HG02610 (cell line): ENCODE data around the gene AXIN1.

Experiments
- ATAC-seq: cut with Tn5 transposase; IDR thresholded peaks from one replicate; pipeline ENCODE4 v1.9.1; 2021; ENCODE audit warnings: mild to moderate bottlenecking, moderate library complexity; ENCODE audit not compliant: unreplicated experiment

AXIN1 gene

DNA sequence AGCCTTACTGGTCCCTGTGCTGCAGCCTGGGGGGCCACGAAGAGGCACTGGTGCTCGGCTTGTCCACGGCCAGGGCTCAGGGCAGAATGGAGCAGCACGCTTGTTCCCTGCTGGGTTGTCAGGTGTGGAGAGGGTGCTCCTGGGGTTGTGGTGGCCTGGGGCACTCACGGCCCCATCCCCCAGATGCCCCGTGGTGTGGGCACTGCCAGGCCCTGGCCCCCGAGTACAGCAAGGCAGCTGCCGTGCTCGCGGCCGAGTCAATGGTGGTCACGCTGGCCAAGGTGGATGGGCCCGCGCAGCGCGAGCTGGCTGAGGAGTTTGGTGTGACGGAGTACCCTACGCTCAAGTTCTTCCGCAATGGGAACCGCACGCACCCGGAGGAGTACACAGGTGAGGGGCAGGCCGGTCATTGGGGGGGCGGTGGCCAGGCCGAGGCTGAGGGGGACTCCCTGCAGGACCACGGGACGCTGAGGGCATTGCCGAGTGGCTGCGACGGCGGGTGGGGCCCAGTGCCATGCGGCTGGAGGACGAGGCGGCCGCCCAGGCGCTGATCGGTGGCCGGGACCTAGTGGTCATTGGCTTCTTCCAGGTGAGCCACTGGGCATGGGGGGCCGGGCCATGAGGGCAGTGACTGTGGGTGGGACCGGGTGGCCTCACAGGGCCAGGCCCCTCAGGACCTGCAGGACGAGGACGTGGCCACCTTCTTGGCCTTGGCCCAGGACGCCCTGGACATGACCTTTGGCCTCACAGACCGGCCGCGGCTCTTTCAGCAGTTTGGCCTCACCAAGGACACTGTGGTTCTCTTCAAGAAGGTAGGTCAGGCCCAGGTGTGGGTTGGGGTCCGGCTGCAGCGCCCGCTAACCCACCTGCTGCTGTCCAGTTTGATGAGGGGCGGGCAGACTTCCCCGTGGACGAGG is 68.1 kb downstream of the AXIN1 start:
- no peak for ATAC-seq

GRCh38 chr16:283033-283805 is 69.3 kb downstream of the AXIN1 start, which contains the start of gene PDIA2:
TSS of gene PDIA2 (plus strand) at chr16:283164. CDS start at chr16:283170, 6 bp downstream.
- ATAC-seq, result no peak

DNA sequence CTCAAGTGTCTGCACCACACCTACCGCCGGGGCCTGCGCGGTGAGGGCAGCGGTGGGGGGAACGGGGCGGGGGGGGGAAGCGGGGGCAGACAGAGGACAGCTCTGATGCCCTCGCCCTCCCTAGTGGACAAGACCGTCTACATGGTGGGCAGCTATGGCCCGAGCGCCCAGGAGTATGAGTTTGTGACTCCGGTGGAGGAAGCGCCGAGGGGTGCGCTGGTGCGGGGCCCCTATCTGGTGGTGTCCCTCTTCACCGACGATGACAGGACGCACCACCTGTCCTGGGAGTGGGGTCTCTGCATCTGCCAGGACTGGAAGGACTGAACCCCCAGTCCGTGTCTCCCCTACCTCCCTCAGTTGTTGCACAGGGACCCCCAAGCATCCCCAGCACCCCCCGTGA is 70.0 kb downstream of the AXIN1 start:
- ATAC-seq, result no peak

GRCh38 chr16:281660-282255 is 70.8 kb downstream of the AXIN1 start:
- ATAC-seq, result no peak

GRCh38 chr16:280991-281659 is 71.4 kb downstream of the AXIN1 start:
- ATAC-seq, result no peak

GRCh38 chr16:280552-280951 is 72.0 kb downstream of the AXIN1 start, which contains the start of gene ARHGDIG:
TSS of gene ARHGDIG (plus strand) at chr16:280591. CDS start at chr16:280681, 90 bp downstream.
- ATAC-seq, result no peak

- ATAC-seq, result no peak
Measured at GRCh38 chr16:280005-280460, 72.5 kb downstream of the AXIN1 start.

GRCh38 chr16:279531-279930 is 73.0 kb downstream of the AXIN1 start:
- ATAC-seq, result no peak

DNA sequence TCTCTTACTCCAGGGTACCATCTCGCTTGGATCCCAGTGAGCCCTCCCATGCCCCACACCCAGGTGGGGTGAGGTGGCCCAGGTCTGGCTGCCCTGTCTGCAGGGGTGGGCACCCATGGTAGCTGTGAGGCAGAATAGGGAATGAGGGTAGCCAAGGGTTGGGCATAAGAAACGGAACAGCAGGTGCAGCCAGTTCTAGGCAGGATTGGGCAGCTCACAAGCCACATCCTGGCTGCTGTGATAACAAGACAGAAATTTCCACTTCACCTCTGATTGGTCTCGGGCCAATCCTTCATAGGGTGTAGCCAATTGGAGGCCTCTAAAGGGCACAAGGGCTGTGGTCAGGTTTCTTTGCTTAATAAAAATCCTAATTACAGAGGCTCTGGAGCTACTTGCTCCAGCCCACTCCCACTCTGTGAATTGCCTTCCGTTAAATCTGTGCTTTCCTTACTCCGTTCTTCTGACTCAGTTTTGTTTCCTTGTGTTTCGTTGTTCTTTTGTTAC is 73.6 kb downstream of the AXIN1 start:
- ATAC-seq, result no peak

GRCh38 chr16:276426-277077 is 76.0 kb downstream of the AXIN1 start:
- no peak for ATAC-seq

DNA sequence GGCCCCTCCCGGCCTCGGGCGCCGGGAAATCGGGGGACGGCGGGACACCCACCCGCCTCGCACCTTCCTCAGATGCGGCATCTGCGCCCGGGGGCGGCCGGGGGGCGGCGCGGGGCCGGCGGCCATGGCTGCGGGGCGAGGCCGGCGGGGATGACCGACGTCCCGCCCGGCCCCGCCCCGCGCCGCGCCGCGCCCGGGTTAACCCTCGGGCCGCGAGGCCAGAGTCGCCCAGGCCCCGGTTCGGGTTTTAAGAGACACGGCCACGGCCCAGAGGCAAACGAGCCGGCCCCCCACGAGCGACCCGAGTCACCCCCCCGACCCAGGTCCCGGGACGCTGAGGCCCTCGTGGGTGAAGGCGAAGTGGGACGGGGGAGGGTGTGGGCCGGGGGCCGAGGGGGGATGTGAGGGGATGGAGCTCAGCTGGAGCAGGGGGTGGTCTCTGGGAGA is 76.7 kb downstream of the AXIN1 start, which contains the start of gene RGS11:
Gene RGS11, minus strand, starts transcription at position 159 of the 447 bp plus-strand sequence. Its CDS starts 33 bp downstream, at position 126.
- ATAC-seq, result no peak

DNA sequence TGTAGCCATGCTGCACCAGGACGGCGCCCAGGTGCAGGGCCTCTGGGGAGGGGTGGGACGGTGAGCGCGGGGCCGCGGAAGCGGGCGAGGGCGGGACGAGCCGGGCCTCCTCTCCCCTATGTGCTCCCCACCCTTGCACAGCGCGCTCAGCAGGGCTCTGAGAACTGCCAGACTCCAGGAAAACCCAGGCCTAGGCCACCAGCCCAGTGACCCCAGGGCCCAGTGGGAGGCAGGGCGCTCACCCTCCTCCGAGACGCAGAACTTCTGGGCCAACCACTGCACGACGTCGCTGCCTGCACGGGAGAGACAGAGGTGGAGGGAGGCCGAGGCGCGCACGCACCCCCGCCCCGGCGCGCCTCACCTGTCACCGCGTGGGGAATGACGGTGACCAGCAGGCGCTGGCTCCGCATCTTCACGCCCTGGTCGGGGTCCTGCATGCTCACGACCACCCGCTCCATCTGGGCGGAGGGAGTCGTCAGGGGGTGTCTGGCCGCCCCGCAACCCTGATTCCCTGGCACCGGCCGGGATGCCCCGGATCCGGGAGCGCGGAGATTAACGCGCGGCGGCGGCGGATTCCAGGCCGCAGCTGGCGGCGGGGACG is 77.4 kb downstream of the AXIN1 start:
- ATAC-seq, result no peak

DNA sequence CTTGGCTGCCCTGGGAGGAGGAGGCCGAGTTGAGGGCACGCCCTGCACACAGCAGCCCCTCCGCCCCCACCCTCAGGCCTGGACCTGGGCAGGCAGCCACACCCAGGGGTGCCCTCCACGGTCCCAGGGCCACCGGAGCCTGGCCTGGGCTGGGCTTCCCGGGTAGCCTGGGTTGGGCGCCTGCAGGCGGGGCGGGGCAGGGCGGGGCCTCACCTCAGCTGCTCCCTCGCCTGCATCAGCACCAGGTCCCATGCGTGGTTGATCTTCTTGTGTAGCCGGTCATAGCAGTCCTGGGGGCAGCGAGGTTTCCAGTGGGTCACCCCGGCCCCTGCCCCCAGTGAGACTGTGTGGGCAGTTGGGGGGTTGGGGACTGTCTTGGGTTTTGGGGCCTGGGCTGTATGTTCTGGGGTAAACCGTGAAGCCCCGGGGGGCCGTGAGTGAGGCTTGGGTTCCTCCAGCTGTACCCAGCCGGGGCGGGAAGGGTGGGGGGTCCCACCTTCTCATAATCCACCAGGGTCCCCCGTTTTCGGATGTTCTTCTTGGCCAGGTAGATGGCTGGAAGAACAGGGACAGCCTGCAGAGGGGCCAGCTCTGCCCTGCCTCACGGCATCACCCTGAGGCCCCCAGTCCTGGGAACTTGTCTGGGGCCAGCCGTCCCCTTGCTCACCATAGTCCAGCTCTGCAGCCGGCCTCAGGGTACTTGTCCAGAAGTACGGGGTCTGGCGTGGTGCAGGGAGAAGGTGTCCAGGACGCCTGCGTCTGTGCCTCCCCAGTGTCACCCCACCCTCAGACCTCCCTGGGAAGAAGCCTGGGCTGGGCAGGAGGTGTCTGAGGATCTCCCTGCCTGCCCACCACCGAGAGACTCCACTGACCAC is 78.7 kb downstream of the AXIN1 start:
- no peak for ATAC-seq

GRCh38 chr16:272633-273546 is 79.6 kb downstream of the AXIN1 start:
- ATAC-seq, result no peak

GRCh38 chr16:270381-271255 is 81.9 kb downstream of the AXIN1 start:
- no peak for ATAC-seq

- ATAC-seq, result no peak
Measured at GRCh38 chr16:269061-269796, 83.3 kb downstream of the AXIN1 start.
